HG03039 (cell line): ENCODE data around the gene MCC.

Experiments used
- ATAC-seq: cut with Tn5 transposase; IDR thresholded peaks from one replicate; pipeline ENCODE4 v1.9.1; 2021; ENCODE audit warnings: mild to moderate bottlenecking, moderate library complexity; ENCODE audit not compliant: unreplicated experiment

The MCC gene

GRCh38 chr5:113230711-113231652 lies 257.3 kb downstream of the MCC start:
- ATAC-seq, result no peak

GRCh38 chr5:113227798-113228197 lies 260.5 kb downstream of the MCC start:
- no peak for ATAC-seq

- ATAC-seq, result no peak
Observed at GRCh38 chr5:113226116-113226736, 262.0 kb downstream of the MCC start.

- no peak for ATAC-seq
Observed at GRCh38 chr5:113225259-113225658, 263.0 kb downstream of the MCC start.

- ATAC-seq, result no peak
Observed at GRCh38 chr5:113224605-113225065, 263.6 kb downstream of the MCC start.

- ATAC-seq, result no peak
Observed at GRCh38 chr5:113223831-113224604, 264.2 kb downstream of the MCC start.

GRCh38 chr5:113223315-113223714 lies 264.9 kb downstream of the MCC start:
- ATAC-seq, result no peak

- no peak for ATAC-seq
Observed at GRCh38 chr5:113221294-113222176, 266.7 kb downstream of the MCC start.

- no peak for ATAC-seq
Observed at GRCh38 chr5:113219695-113220094, 268.6 kb downstream of the MCC start.

GRCh38 chr5:113218906-113219517 lies 269.2 kb downstream of the MCC start:
- no peak for ATAC-seq

- ATAC-seq, result no peak
Observed at GRCh38 chr5:113218200-113218599, 270.1 kb downstream of the MCC start.

- no peak for ATAC-seq
Observed at GRCh38 chr5:113217619-113218184, 270.6 kb downstream of the MCC start.

GRCh38 chr5:113216545-113216944 lies 271.7 kb downstream of the MCC start:
- ATAC-seq, result no peak

GRCh38 chr5:113215401-113216060 lies 272.7 kb downstream of the MCC start:
- no peak for ATAC-seq

GRCh38 chr5:113214606-113215323 lies 273.5 kb downstream of the MCC start:
- no peak for ATAC-seq

GRCh38 chr5:113213551-113214425 lies 274.5 kb downstream of the MCC start:
- ATAC-seq, result no peak

- ATAC-seq, result no peak
Observed at GRCh38 chr5:113212244-113212920, 275.9 kb downstream of the MCC start.
